Measurements from ENCODE around the gene C4orf36.

Gene C4orf36, protein sequence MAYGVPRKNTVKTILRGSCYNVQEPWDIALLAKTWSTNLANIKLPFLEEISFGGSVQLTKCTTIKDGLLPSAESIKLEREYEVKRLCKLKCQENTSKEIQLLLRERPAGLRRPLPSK

DNA sequence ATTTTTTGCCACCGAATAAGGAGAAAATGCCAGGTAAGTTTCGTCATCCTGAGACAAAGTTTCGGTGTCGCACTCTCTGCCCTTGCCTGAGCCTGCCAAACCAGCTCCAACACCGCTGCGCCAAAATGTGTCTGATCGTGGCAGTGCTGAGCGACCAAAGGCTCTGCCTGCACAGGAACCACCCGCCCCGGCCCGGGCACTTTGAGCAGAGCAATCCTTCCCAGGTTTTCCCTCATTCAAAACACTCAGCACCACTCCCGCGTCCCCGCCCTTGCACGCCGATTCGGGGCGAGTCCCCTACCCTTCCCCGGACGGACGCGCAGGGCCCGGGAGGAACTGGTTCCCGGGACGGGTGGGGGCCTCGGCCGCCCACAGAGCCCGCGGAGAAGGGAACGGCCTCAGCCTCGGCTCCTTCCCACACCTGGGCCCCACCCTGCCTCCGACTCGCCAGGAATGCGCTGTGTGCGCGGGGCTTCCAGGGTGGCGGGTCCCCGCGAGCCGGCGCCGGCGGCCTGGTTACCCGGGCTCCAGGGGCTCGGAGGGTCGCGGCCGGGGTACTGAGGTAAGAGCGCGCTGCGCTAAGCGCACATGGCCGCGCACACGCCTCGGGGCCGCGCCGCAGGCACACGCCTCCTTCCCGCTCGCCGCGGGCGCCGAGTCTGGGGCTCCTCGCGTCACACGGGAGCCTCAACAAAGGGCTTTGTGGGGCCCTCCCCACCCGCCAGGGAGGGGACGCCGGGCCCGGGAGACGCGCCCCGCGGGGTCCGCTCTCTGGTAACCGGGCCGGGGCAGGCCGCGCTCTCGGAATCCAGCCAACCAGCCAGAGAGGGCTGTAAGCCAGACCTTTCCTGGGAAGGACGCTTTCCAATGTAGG, at the start of gene C4orf36:
TSS of gene C4orf36 (minus strand) at position 661 of the 874 bp plus-strand sequence. CDS start 902 bp downstream, outside the sequence.
- Mint-ChIP-seq H3K27me3 (peaks cover 24 to 30% of the 10 kb centered on the region in 2 donors), H3K4me3 (peak within 1 kb of the TSS; percentile 80 to 85), H3K4me1 (peaks cover 0 to 10% of the 10 kb centered on the region in 2 donors), H3K27ac (peak within 1 kb of the TSS; percentile 6), H3K9me3 (no peaks in the 10 kb centered on the region), H3K36me3 (peaks cover 0 to 4% of the 10 kb centered on the region in 2 donors)
- DNase-seq = no peak
- ATAC-seq (replicated peaks) = peak; percentile 79 to 81

DNA sequence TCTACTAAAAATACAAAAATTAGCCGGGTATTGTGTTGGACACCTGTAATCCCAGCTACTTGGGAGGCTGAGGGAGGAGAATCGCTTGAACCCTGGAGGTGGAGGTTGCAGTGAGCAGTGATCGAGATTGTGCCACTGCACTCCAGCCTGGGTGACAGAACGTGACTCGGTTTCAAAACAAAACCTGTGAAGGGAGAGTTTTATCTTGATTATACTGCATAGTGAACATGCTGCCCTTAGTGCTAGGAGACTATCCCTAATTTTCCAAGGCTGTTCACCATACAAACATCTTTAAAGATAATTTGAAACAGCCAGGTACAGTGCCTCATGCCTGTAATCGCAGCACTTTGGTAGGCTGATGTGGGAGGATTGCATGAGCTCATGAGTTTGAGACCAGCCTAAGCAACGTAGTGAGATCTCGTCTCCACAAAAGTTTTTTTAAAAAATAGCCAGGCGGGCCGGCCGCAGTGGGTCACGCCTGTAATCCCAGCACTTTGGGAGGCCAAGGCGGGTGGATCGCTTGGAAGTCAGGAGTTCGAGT, 48.8 kb upstream of the C4orf36 start:
- ATAC-seq (replicated peaks) = no peak
- DNase-seq = no peak
- peaks cover 44 to 78% of the 10 kb centered on the region in 2 donors for H3K4me1 Mint-ChIP-seq
- no peak overlapping the region for H3K27ac Mint-ChIP-seq
- H3K9me3 Mint-ChIP-seq = no peaks in the 10 kb centered on the region
- H3K27me3 Mint-ChIP-seq = no peaks in the 10 kb centered on the region
- H3K4me3 Mint-ChIP-seq = no peak overlapping the region
- peaks cover 2 to 5% of the 10 kb centered on the region in 2 donors for H3K36me3 Mint-ChIP-seq

DNA sequence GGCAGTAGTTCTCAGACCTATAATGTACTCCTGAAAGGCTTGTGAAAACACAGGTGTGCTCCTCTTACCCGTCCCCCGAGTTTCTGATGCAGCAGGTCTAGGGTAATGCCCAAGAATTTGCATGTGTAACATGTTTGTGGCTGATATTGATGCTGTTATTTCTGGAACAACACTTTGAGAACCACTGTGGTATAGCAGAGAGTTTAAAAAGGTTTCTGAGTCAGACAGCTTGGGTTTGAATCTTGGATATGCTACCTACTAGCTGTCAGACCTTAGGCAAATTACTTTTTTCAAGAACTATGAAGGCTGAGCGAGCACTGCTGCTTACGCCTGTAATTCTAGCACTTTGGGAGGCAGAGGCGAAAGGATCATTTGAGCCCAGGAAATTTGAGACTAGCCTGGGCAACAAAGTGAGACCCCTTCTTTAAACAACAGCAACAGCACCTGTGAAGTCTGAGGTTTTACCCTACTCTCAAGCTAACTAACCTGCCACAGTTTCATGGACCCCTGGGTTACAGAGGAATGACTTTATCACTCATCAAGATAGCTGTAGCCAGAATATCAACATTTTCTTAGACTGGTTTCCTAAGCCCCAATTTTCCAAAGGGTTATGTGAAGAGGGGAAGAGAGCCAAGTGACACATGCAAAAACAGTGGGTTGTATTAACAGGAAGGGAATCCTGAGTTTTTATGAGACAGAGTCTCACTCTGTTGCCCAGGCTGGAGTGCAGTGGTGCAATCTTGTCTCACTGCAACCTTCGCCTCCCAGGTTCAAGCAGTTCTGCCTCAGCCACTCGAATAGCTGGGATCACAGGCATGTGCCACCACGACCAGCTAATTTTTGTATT, 47.7 kb upstream of the C4orf36 start:
- H3K36me3 Mint-ChIP-seq = peaks cover 0 to 5% of the 10 kb centered on the region in 2 donors
- peaks cover 40 to 74% of the 10 kb centered on the region in 2 donors for H3K4me1 Mint-ChIP-seq
- ATAC-seq (replicated peaks) (peak; percentile 50 to 55), DNase-seq (peak; percentile 43)
- peak overlapping the region; percentile 76 for H3K27ac Mint-ChIP-seq
- no peaks in the 10 kb centered on the region for H3K9me3 Mint-ChIP-seq
- peak overlapping the region; percentile 21 to 25 for H3K4me3 Mint-ChIP-seq
- H3K27me3 Mint-ChIP-seq = no peaks in the 10 kb centered on the region

DNA sequence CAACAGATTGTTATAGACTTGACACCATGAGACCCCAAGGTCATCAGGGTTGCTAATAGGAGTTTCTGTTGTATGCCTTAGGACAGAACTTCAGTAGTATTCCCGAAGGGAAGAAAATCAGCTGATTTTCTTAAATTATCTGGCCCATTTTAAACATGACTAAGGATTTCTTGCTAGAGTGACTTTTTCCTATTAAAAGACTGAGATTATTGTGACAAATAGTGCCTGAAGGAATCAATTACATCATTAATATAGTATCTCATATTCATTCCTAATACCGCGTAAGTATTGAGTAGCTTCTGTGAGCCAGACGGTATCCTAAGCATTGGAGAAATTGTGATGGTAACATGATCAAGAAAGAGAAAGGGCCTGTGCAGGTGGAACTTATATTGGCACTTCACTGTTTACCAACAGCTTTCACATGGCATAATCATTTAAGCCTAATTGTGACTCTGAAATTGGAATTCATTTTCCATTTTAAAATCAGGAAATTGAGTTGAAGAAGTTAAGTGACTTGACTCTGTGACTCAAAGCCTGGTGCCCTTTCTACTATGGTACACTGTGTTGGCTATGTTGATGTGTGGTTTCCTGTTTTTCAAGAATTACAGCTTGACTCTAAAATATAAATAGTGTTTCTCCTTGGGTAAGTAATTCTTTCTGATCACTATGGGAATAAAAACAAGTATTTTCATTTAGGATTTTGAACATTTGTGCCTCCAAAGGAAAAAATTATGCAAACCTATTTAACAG, 46.7 kb upstream of the C4orf36 start:
- Mint-ChIP-seq H3K27ac (peak overlapping the region; percentile 14), H3K9me3 (no peaks in the 10 kb centered on the region), H3K4me3 (peak overlapping the region in 1 of 2 donors; percentile 21), H3K4me1 (peaks cover 31 to 67% of the 10 kb centered on the region in 2 donors), H3K27me3 (no peaks in the 10 kb centered on the region), H3K36me3 (no peaks in the 10 kb centered on the region)
- ATAC-seq (replicated peaks) (no peak), DNase-seq (no peak)

DNA sequence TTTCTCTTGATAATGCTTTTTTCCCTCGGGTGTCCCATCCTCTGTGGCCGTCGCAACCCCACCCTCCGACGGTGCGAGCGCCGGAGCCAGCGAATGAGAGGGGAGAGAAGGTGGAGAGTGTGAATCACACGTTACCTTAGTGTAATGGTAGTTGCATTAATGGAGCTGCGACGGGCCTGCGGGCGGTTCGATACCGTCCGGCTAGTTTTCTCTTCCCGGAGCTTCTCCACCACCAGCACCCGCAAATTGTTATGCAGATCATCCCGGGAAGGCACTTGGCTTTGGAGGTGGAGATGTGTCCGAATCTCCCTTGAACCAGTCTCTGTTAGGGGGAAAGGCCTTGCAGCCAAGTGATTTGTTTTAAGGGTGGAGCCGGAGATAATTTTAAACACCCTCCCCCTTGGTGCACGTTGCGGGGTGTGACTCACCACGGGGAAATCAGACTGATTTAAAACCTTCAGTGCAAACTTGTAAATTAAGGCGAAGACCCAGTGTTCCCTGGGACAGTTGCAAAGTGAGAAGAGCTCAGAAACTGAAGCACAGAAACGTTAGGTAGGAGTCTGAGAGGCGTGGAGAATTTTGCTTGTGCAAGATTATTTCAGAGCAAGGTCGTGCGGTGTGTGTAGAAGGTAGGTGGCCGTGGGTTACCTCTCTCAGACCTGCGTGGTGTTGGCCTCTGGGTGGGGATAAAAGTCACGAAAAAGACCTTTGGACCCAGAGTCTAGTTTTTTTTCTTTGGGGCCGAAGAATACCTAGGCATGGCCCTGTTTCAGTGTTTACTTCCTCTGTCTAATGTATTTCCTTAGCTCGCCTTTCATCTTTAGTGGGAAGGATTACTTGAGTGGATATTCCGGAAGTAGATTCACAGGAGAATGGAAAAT, 43.9 kb upstream of the C4orf36 start:
- Mint-ChIP-seq H3K4me3 (peak overlapping the region; percentile 84 to 92), H3K27ac (peak overlapping the region; percentile 87), H3K4me1 (peaks cover 24 to 60% of the 10 kb centered on the region in 2 donors), H3K36me3 (peaks cover 2% of the 10 kb centered on the region in 2 donors), H3K27me3 (no peaks in the 10 kb centered on the region), H3K9me3 (no peaks in the 10 kb centered on the region)
- ATAC-seq (replicated peaks) = peak; percentile 53 to 60
- DNase-seq = peak; percentile 70

DNA sequence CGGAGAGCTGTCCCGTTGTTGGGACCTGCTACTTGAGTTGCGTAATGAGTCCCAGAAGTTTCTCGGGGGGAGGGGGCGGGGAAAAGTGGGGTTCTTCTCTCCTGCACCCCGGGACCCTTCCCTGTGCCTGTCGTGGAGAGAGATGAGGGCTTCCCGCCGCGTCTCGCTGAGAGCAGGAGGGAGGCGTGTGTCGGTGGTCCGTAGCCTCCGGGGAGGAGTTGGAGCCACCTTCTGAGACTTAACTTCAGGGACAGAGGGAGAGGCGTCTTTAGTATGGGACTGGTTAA, 43.3 kb upstream of the C4orf36 start:
- peaks cover 2 to 4% of the 10 kb centered on the region in 2 donors for H3K36me3 Mint-ChIP-seq
- peaks cover 24 to 58% of the 10 kb centered on the region in 2 donors for H3K4me1 Mint-ChIP-seq
- H3K27ac Mint-ChIP-seq = peak overlapping the region; percentile 87
- peak overlapping the region; percentile 84 to 92 for H3K4me3 Mint-ChIP-seq
- DNase-seq (no peak), ATAC-seq (replicated peaks) (no peak)
- H3K9me3 Mint-ChIP-seq = no peaks in the 10 kb centered on the region
- no peaks in the 10 kb centered on the region for H3K27me3 Mint-ChIP-seq

DNA sequence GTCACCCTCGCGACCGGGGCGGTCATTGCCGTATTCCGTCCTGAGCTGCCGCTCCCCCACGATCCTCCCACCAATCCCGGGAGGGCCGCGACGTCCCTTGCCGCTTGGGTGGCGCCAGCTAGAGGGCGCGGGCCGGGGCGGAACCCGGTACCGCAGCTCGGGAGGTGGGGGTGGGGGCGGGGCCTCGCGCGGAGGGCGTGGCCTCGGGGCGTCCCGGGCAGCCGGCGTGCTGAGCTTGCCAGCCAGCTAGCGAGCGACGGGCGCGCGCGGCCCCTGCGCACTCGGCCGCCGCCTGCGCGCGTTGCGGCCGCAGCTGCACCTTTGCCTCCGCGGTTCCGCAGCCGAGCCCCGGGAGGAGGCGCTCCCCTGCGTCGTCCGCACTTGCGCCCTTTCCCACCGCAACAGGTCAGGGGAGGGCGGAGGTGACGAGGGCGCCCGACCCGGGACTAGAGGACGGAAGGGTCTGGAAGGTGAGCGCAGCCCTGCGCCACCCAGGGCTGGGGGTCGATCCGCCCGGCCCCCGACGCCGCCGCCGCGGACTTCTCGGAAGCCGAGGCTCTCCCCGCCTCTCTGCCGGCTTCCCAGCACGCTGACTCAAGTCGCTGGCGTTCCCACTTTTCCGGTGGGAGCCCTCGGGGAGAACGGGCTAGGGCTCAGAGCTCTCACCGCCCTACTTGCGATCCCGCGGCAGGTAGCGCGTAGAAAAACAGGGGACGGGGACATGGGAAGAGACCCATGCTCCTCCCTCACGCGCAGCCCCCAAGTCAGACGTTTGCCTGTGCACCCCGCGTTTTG, 42.7 kb upstream of the C4orf36 start, which contains the start of gene AFF1:
TSS of gene AFF1 (plus strand) at position 241 of the 795 bp plus-strand sequence. CDS start 13,523 bp downstream, outside the sequence.
- H3K4me1 Mint-ChIP-seq = peaks cover 22 to 52% of the 10 kb centered on the region in 2 donors
- ATAC-seq (replicated peaks) (peak; percentile 65 to 72), DNase-seq (peak; percentile 92)
- peak within 1 kb of the TSS; percentile 84 to 92 for H3K4me3 Mint-ChIP-seq
- H3K36me3 Mint-ChIP-seq = peaks cover 2 to 4% of the 10 kb centered on the region in 2 donors
- H3K27ac Mint-ChIP-seq = peak within 1 kb of the TSS; percentile 87
- no peaks in the 10 kb centered on the region for H3K9me3 Mint-ChIP-seq
- no peaks in the 10 kb centered on the region for H3K27me3 Mint-ChIP-seq

DNA sequence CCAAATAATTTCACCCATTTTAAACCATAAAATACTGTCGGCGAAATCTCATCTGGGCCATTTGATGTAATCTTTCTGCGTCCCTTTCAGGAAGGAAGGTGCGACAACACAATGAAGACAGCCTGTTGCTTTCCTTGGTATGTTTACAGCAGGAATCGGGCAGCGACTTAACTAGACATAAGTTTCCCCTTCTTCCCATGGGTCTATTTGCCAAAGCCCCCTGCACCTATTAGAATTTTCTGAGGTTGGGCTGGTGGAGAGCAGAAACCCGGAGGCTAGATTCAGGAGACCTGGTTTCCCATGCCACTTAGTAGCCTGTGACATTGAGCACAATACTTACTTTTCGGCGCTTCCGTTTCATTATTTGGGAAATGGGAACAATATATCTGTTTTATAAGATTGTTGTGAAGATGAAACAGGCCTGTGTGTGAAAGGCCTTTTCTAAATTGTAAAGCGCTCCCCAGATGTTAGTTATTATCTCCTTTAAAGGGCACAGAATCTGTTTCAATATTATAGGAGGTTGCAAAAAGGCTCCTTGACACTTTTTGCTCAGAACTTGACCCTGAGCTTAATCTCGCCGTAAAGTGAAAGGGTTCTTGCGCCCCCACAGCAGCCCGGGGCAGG, 42.0 kb upstream of the C4orf36 start:
- Mint-ChIP-seq H3K27ac (peak overlapping the region; percentile 83), H3K36me3 (peaks cover 2 to 4% of the 10 kb centered on the region in 2 donors), H3K27me3 (no peaks in the 10 kb centered on the region), H3K4me1 (peaks cover 17 to 45% of the 10 kb centered on the region in 2 donors), H3K9me3 (no peaks in the 10 kb centered on the region), H3K4me3 (peak overlapping the region; percentile 82 to 92)
- ATAC-seq (replicated peaks) = no peak
- no peak for DNase-seq

- Mint-ChIP-seq H3K9me3 (no peaks in the 10 kb centered on the region), H3K27ac (peak overlapping the region; percentile 62), H3K27me3 (no peaks in the 10 kb centered on the region), H3K4me1 (peaks cover 18 to 30% of the 10 kb centered on the region in 2 donors), H3K4me3 (peak overlapping the region; percentile 77), H3K36me3 (peaks cover 5 to 7% of the 10 kb centered on the region in 2 donors)
- no peak for DNase-seq
- ATAC-seq (replicated peaks) = peak; percentile 68 to 70
These were observed 36.4 kb upstream of the C4orf36 start for GRCh38 chr4:86928400-86929255.

DNA sequence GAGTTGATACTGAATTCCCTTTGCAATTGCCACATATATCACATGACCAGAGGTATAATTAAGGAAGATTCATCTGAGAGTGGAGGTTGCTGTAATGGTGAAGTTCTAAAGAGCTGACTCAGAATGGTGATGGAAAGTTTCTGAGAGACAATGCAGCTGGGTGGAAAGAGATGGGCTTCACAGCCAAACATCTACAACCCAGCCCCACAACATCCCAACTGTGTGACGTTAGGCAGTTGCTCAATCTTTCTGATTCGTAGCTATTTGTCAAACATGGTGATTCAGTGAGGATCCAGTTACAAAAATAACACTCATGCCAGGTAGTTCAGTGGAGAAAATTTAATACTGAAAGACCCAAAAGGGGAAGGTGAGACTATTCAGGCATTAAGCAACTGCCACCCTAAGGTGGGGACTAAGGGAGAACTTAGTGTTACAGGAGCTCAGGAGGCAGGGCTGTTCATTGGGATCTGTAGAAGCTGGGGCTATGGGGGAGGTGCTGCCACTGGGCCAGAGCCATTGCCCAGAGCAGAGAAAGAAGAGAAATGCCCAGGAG, 35.7 kb upstream of the C4orf36 start:
- peaks cover 18 to 28% of the 10 kb centered on the region in 2 donors for H3K4me1 Mint-ChIP-seq
- DNase-seq = no peak
- H3K9me3 Mint-ChIP-seq = no peaks in the 10 kb centered on the region
- no peaks in the 10 kb centered on the region for H3K27me3 Mint-ChIP-seq
- peak; percentile 78 to 79 for ATAC-seq (replicated peaks)
- peak overlapping the region; percentile 62 for H3K27ac Mint-ChIP-seq
- H3K4me3 Mint-ChIP-seq = peak overlapping the region; percentile 77
- peaks cover 5 to 7% of the 10 kb centered on the region in 2 donors for H3K36me3 Mint-ChIP-seq
